Neural progenitor cell (in vitro differentiated cells): ENCODE measurements around the gene CKS1B.

Source experiments
- CTCF ChIP-seq: fragments of 200-600 bp; sonication (generic); IDR thresholded peaks from 2 replicates; pipeline ENCODE4 v1.5.1; 2017; ENCODE audit warnings: antibody characterized with exemption, mild to moderate bottlenecking
- EZH2 ChIP-seq: fragments of 200-600 bp; sonication (generic); IDR thresholded peaks from 2 replicates; pipeline ENCODE4 v1.6.1; 2017; ENCODE audit warnings: antibody characterized with exemption, mild to moderate bottlenecking, moderate library complexity
- EZH2phosphoT487 ChIP-seq: fragments of 200-600 bp; sonication (generic); IDR thresholded peaks from 2 replicates; pipeline ENCODE4 v1.6.1; 2017; ENCODE audit warnings: antibody characterized with exemption

- TF ChIP-seq CTCF: no peak
- no peak for TF ChIP-seq EZH2phosphoT487
- TF ChIP-seq EZH2: no peak
Observed at GRCh38 chr1:155004352-155005075, 30.0 kb downstream of the CKS1B start.
